Stimulated activated CD4-positive, alpha-beta T cell treated with anti-CD3 and anti-CD28 coated beads, Interleukin-15, amount 100 ng/mL, for 48 hours (primary cell): ENCODE measurements around the gene SLC17A8.
"Not testable (repeated sequence)": the region's sequence is repeated elsewhere in the genome, so short reads cannot be mapped to it uniquely, and the experiment has no call there.

Source experiments
- DNase-seq, 2 donors: peaks; one replicate each; pipeline ENCODE4 v3.0.0-alpha.2; 2020; ENCODE audit warnings: low read depth in 2 of 2

The SLC17A8 gene

DNA sequence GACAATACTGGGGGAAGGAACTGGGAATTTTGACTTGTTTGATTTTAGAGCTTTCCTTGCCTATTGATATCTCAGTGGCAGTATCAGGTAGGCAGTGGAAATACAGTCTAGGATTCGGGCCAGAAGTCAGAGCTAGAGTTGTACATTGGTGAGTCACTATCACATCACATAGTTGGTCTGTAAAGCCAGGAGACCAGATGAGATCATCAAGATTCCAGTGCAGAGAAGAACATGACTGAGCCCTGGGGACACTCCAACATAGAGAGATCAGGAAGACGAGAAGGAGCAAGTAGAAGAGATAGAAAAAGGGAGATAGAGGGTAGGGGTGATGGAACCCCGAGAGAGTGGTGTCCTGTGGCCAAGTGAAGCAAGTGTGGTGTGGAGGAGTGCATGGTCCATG, 70.2 kb downstream of the SLC17A8 start:
- no peak for DNase-seq

- not testable (repeated sequence) for DNase-seq
Observed at GRCh38 chr12:100430251-100430650, 73.4 kb downstream of the SLC17A8 start.

DNA sequence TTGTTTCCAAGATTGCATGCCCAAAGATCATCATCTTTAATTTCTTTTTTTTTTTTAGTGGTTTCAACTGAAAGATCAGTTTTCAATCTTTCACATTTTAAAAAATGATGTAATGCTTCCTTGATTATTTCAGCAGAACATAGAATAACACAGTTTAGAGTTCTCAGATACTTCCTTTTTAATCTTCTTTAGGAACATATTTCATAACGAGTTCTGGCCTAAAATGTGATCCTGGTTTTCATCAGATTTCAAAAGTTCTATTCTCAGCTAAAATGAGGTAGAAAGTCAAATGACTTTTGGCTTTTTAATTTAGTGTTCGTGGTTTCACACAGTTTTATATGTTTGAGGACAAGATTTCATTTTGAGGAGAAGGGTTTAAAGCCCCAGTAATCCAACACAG, 76.8 kb downstream of the SLC17A8 start:
- no peak for DNase-seq

- DNase-seq = no peak
Observed at GRCh38 chr12:100434177-100434576, 77.3 kb downstream of the SLC17A8 start.

DNA sequence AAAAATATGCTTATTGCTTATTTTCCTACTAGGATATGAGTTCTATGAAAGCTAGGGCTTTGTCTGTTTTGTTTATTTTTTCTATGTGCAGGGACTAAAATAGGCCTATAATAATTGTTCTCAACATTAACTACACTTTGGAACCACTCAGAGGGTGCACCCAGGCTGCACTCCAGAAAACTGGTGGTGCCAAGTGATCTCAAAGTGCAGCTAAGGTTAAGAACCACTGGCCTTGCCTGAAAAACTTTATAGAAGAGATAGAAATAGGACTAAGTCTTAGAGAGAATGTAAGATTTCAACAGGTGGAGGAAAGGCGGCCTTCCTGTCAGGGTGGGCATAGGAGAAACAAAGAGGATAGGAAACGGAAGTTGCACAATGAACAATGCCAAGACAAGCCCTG, 79.1 kb downstream of the SLC17A8 start:
- no peak for DNase-seq

GRCh38 chr12:100437038-100437841, 80.4 kb downstream of the SLC17A8 start:
- DNase-seq = no peak

GRCh38 chr12:100439797-100440196, 82.9 kb downstream of the SLC17A8 start:
- no peak for DNase-seq

GRCh38 chr12:100442403-100442802, 85.5 kb downstream of the SLC17A8 start:
- DNase-seq = no peak

GRCh38 chr12:100443434-100443833, 86.6 kb downstream of the SLC17A8 start:
- DNase-seq = no peak

DNA sequence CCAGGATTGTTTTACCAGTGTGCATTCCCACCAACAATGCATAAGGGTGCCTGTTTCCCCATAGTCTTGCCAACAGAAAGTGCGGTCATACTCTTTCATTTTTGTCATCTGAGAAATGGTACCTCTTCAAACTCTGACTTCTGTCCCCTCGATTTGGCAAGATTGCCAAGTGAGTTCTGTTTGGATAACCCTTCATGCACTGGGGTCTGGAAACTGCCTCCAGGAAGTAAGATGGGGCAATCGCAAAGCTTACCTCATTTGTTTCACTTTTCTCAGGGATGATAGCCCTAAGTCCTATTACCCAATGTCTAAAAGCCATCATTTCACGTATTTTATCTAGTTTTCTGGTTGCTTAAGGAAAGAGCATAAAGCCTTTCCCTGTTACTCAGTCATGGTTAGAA, 88.2 kb downstream of the SLC17A8 start:
- no peak for DNase-seq

DNA sequence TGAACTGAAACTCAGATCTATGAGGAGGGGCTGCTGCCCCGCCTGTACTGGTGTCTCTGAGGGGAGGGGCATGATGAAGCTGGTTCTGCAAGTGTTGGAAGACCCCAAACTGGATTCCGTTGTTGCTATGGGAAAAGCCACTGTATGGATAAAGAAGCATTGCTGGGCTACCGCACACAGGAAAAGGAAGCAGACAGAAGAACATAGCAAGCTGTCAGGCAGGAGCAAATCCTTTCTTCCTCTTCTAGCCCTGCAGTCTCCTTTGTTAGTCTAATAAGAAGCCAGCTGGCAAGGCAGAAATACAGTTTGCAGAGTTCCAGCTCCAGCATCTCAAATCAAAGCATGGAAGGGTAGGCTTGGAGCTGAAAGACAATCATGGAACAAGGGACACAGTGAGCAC, 90.5 kb downstream of the SLC17A8 start:
- DNase-seq = no peak

GRCh38 chr12:100448656-100449055, 91.8 kb downstream of the SLC17A8 start:
- DNase-seq = no peak

DNA sequence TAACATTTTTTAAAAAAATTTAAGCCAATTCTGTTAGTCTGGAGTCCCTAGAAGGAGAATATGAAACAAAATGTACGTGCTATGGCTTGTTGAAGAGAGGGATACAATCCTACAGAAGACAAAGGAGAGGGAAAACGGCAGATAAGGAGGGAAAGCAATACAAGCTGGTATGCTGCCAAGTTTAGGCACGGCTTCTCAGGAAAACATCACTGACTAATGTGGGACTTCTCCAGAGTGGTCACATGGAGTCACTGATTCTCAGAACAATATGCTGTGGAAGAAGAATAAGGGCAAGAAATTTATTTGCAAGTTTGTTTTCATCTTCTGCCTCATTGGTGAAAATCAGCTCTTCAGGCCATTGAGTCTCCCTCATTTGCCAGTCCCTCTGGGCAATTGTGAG, 93.9 kb downstream of the SLC17A8 start:
- DNase-seq = no peak

- no peak for DNase-seq
Observed at GRCh38 chr12:100453951-100454350, 97.1 kb downstream of the SLC17A8 start.

DNA sequence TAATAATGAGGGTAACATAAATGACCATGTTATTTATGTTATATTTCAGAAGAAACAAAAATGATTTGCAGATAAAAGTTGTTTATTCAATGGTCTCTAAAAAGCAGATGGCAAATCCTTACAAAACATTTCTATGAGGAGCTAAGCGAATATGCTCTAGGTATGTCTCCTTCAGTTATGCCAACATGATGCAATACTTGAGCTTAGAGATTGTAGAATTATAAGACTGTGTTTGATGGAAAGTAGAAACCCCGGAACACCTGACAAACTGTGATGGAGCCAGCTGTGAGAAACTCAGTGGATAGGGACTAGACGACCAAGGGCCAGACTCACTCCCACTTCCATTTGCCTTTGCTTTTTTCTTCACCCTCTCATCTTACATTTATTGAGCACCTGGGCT, 99.0 kb downstream of the SLC17A8 start:
- no peak for DNase-seq

- no peak for DNase-seq
Observed at GRCh38 chr12:100458191-100458590, 101.3 kb downstream of the SLC17A8 start.

GRCh38 chr12:100460702-100461101, 103.8 kb downstream of the SLC17A8 start:
- DNase-seq = no peak

- no peak for DNase-seq
Observed at GRCh38 chr12:100461330-100461973, 104.6 kb downstream of the SLC17A8 start.

DNA sequence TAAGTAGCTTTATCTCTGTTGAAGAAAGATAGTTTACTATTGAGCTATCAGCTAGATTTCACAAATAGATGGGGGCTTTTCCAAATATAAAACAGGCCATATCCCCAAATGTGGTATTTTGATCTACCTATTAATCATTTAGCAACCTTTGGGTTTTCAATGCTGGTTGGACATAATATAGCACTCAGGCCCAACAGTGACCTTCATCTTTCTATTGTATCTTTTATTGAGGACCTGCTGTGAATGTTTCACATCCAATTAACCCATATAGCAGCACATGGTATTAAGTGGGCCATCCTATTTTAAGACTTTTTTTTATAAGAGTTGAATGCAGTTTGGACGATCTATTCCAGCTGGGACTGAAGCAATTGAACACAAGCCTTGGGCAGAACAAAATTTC, 106.8 kb downstream of the SLC17A8 start:
- no peak for DNase-seq

DNA sequence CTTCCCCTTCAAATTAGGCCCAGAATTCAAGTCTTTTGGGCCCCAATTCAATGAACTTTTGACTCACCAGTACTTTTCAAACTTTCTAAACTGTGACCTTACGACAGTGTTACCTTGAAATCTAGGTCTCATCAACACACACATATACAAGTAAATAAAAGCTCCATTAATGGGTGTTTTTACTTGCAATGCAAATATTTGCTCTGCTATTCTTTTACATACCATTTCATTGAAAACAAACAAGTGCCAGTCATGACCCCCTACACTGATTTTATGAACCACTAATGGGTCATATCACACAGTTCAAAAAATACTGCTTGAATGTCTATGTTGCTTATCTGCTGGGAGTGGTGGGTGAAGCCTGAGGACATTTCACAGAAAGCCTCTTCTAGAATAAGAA, 107.7 kb downstream of the SLC17A8 start:
- no peak for DNase-seq

- DNase-seq = no peak
Observed at GRCh38 chr12:100468126-100468525, 111.3 kb downstream of the SLC17A8 start.
